Measurements from ENCODE around the gene ZEB2. TPM values are rescaled to one million over a fixed set of nuclear protein-coding genes. Genes with fewer than 3 reads are reported as not detected.
A peak's percentile ranks its signal among the peaks of the same experiment; 100 is the strongest.

The ZEB2 gene
- total and polyA plus RNA-seq, 9 donors, result 55.3 to 250 (median 174) TPM

GRCh38 chr2:144374163-144374661 is 145.7 kb downstream of the ZEB2 start:
- H3K36me3 ChIP-seq, result no peaks in the 10 kb centered on the region
- WGBS, 3 donors, result 37 to 50% (median 41%) methylated on average over 6 of the region's 6 CpGs
- H3K4me3 ChIP-seq, result no peak overlapping the region
- DNase-seq, result no peak
- H3K4me1 ChIP-seq (ENCODE audit: insufficient read depth), result peaks cover 9% of the 10 kb centered on the region
- no peak overlapping the region for H3K27ac ChIP-seq
- TF ChIP-seq POLR2A (IDR thresholded peaks at IDR 0.05) (no peak), EP300 (IDR thresholded peaks at IDR 0.05) (no peak)
- TF ChIP-seq, protein P1, sequence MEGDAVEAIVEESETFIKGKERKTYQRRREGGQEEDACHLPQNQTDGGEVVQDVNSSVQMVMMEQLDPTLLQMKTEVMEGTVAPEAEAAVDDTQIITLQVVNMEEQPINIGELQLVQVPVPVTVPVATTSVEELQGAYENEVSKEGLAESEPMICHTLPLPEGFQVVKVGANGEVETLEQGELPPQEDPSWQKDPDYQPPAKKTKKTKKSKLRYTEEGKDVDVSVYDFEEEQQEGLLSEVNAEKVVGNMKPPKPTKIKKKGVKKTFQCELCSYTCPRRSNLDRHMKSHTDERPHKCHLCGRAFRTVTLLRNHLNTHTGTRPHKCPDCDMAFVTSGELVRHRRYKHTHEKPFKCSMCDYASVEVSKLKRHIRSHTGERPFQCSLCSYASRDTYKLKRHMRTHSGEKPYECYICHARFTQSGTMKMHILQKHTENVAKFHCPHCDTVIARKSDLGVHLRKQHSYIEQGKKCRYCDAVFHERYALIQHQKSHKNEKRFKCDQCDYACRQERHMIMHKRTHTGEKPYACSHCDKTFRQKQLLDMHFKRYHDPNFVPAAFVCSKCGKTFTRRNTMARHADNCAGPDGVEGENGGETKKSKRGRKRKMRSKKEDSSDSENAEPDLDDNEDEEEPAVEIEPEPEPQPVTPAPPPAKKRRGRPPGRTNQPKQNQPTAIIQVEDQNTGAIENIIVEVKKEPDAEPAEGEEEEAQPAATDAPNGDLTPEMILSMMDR (IDR thresholded peaks at IDR 0.05), result no peak
- no peaks in the 10 kb centered on the region for H3K27me3 ChIP-seq
- no peaks in the 10 kb centered on the region for H3K9me3 ChIP-seq
- intact Hi-C loops (cut with DNase I), result loop anchor here in 1 of 4 donors (5.0 kb wide), 1 partner anchor 222 kb away; no protein-coding TSS in a partner anchor

- H3K27me3 ChIP-seq, result no peaks in the 10 kb centered on the region
- TF ChIP-seq EP300 (IDR thresholded peaks at IDR 0.05) (no peak), POLR2A (IDR thresholded peaks at IDR 0.05) (no peak)
- TF ChIP-seq, protein P1 (IDR thresholded peaks at IDR 0.05), result no peak
- no peaks in the 10 kb centered on the region for H3K36me3 ChIP-seq
- H3K4me1 ChIP-seq (ENCODE audit: insufficient read depth), result peaks cover 9% of the 10 kb centered on the region
- peak in 4 of 5 donors; percentile 38 to 68 (median 45) for DNase-seq
- 18 to 26% (median 23%) methylated on average over 10 of the region's 10 CpGs for WGBS, 3 donors
- no peaks in the 10 kb centered on the region for H3K9me3 ChIP-seq
- intact Hi-C loops (cut with DNase I), result loop anchor here in 1 of 4 donors (5.0 kb wide), 1 partner anchor 220 kb away; no protein-coding TSS in a partner anchor
- no peak overlapping the region for H3K27ac ChIP-seq
- H3K4me3 ChIP-seq, result no peak overlapping the region
Measured at GRCh38 chr2:144372410-144373080, 147.4 kb downstream of the ZEB2 start.

GRCh38 chr2:144370937-144371584 is 148.9 kb downstream of the ZEB2 start:
- H3K27me3 ChIP-seq, result no peaks in the 10 kb centered on the region
- H3K27ac ChIP-seq, result no peak overlapping the region
- peaks cover 9% of the 10 kb centered on the region for H3K4me1 ChIP-seq (ENCODE audit: insufficient read depth)
- no peaks in the 10 kb centered on the region for H3K9me3 ChIP-seq
- no peak overlapping the region for H3K4me3 ChIP-seq
- TF ChIP-seq POLR2A (IDR thresholded peaks at IDR 0.05), result no peak
- TF ChIP-seq EP300 (IDR thresholded peaks at IDR 0.05), result no peak
- TF ChIP-seq, protein P1 (IDR thresholded peaks at IDR 0.05), result no peak
- intact Hi-C loops (cut with DNase I), result loop anchor here in 1 of 4 donors (5.0 kb wide), 1 partner anchor 219 kb away; no protein-coding TSS in a partner anchor
- no peaks in the 10 kb centered on the region for H3K36me3 ChIP-seq
- WGBS, 3 donors, result 35 to 50% (median 35%) methylated on average over 4 of the region's 4 CpGs
- DNase-seq, result no peak

GRCh38 chr2:144369416-144369815 is 150.5 kb downstream of the ZEB2 start:
- DNase-seq, result no peak
- H3K9me3 ChIP-seq, result no peaks in the 10 kb centered on the region
- H3K4me3 ChIP-seq, result no peak overlapping the region
- intact Hi-C loops (cut with DNase I), result no loop called here
- H3K36me3 ChIP-seq, result no peaks in the 10 kb centered on the region
- TF ChIP-seq, protein P1 (IDR thresholded peaks at IDR 0.05), result no peak
- TF ChIP-seq POLR2A (IDR thresholded peaks at IDR 0.05) (no peak), EP300 (IDR thresholded peaks at IDR 0.05) (no peak)
- H3K27ac ChIP-seq, result no peak overlapping the region
- peaks cover 9% of the 10 kb centered on the region for H3K4me1 ChIP-seq (ENCODE audit: insufficient read depth)
- no peaks in the 10 kb centered on the region for H3K27me3 ChIP-seq

Measured in ovary (tissue), 9 donors.